HepG2 (cell line): ENCODE measurements around the gene SEZ6L. TPM values are rescaled to one million over a fixed set of nuclear protein-coding genes. Genes with fewer than 3 reads are reported as not detected.

Source experiments
- ATAC-seq: fragments of 200-7000 bp; cut with Tn5 transposase; 3 replicates; pipeline ENCODE4 v1.9.1; 2020; ENCODE audit warnings: mild to moderate bottlenecking, moderate library complexity
- BruUV-seq: library from RNA; stranded (reverse); fragments of 400-500 nt; replicated peaks from 2 replicates; lab custom pipeline; 2021; lab: Mats Ljungman, UMichigan
- CTCF ChIA-PET: fragments of 300-600 bp; formaldehyde crosslinking; extraction: SDS; loops from one replicate; lab custom pipeline; 2021; ENCODE audit warnings: low total read pairs, inconsistent platforms, low intra/inter-chr PET ratio; lab: Yijun Ruan, JAX
- POLR2A ChIA-PET: fragments of 350-600 bp; sonication (Branson Sonifier 250); formaldehyde crosslinking; loops from one replicate; lab custom pipeline; 2020; ENCODE audit warnings: antibody characterized with exemption, inconsistent platforms; lab: Yijun Ruan, JAX
- DNase-seq: peaks from one replicate; pipeline ENCODE4 v3.0.0-alpha.2; 2015; ENCODE audit warnings: low spot score
- FAIRE-seq: peaks from 3 replicates; lab custom pipeline; 2011; peaks lifted over from hg19 to GRCh38; lab: Jason Lieb, UNC
- H2AFZ ChIP-seq: one replicate; pipeline ENCODE4 v1.6.1; 2011; ENCODE audit warnings: low read length, inconsistent platforms
- H3K27ac ChIP-seq: fragments of 300-600 bp; 3 replicates; pipeline ENCODE4 v1.8.0; 2011; ENCODE audit warnings: mixed run types, mild to moderate bottlenecking, mixed read lengths, low read length, inconsistent platforms; ENCODE audit not compliant: insufficient read depth; ENCODE audit errors: extremely low read length
- H3K27me3 ChIP-seq, 2 experiments: fragments of 200-600 bp in 1 of 2; 2 replicates in 1 of 2; 3 replicates in 1 of 2; pipeline versions ENCODE4 v1.6.0 to v1.8.0; 2011; ENCODE audit warnings: low read length in 2 of 2, mild to moderate bottlenecking in 2 of 2, moderate library complexity in 2 of 2, inconsistent platforms in 1 of 2; ENCODE audit not compliant: insufficient read depth in 2 of 2, control insufficient read depth in 1 of 2
- H3K36me3 ChIP-seq, 2 experiments: fragments of 200-600 bp in 1 of 2; replicated peaks in 1 of 2; 2 replicates in 1 of 2; 3 replicates in 1 of 2; pipeline versions ENCODE4 v1.5.1 to v1.8.0; 2011; ENCODE audit warnings: low read length in 2 of 2, inconsistent platforms in 1 of 2; ENCODE audit not compliant: insufficient read depth in 2 of 2, control insufficient read depth in 1 of 2
- H3K4me1 ChIP-seq: 2 replicates; pipeline ENCODE4 v1.5.1; 2012; ENCODE audit warnings: low read length, inconsistent platforms; ENCODE audit not compliant: insufficient read depth
- H3K4me2 ChIP-seq: 2 replicates; pipeline ENCODE4 v1.6.0; 2011; ENCODE audit warnings: low read depth, low read length, inconsistent platforms
- H3K4me3 ChIP-seq, 3 experiments: fragments of 200-600 bp in 1 of 3; sonication (generic), shearing (Covaris generic) in 1 of 3; replicated peaks in 1 of 3; 2 replicates each; pipeline ENCODE4 v1.5.1; 2011 to 2016; ENCODE audit warnings: low read length in 3 of 3, inconsistent platforms in 2 of 3, low read depth in 2 of 3, mild to moderate bottlenecking in 2 of 3, control low read depth in 1 of 3, mixed read lengths in 1 of 3; ENCODE audit not compliant: insufficient read depth in 1 of 3
- H3K79me2 ChIP-seq: one replicate; pipeline ENCODE4 v1.6.1; 2011; ENCODE audit warnings: low read length, inconsistent platforms; ENCODE audit not compliant: insufficient read depth
- H3K9ac ChIP-seq: 2 replicates; pipeline ENCODE4 v1.6.0; 2011; ENCODE audit warnings: mild to moderate bottlenecking, low read depth, low read length, inconsistent platforms; ENCODE audit not compliant: insufficient read depth
- H3K9me3 ChIP-seq: 2 replicates; pipeline ENCODE4 v1.5.1; 2012; ENCODE audit warnings: mild to moderate bottlenecking, low read length
- H4K20me1 ChIP-seq: 2 replicates; pipeline ENCODE4 v1.6.0; 2011; ENCODE audit warnings: inconsistent platforms, mild to moderate bottlenecking, low read length, moderate library complexity; ENCODE audit not compliant: insufficient read depth
- HCFC1 ChIP-seq: fragments of 150-350 bp; IDR thresholded peaks from 2 replicates; pipeline ENCODE4 v1.6.1; 2014; ENCODE audit warnings: low read depth, low read length
- NFE2 ChIP-seq: sonication (generic); formaldehyde crosslinking; IDR thresholded peaks from 2 replicates; pipeline ENCODE4 v1.4.0; 2020; ENCODE audit warnings: missing genetic modification reagents
- NKX3-1 ChIP-seq: sonication (generic); formaldehyde crosslinking; IDR thresholded peaks from 2 replicates; pipeline ENCODE4 v1.5.0; 2020; ENCODE audit warnings: missing genetic modification reagents
- PCBP2 ChIP-seq: fragments of 200-400 bp; formaldehyde crosslinking; optimal IDR thresholded peaks from 2 replicates; pipeline ENCODE3; 2018; ENCODE audit warnings: low read length, low read depth; ENCODE audit not compliant: poor library complexity, severe bottlenecking
- ZBTB40 ChIP-seq, 2 experiments: fragments of 450-650 bp in 1 of 2; sonication (generic) in 1 of 2; formaldehyde crosslinking in 1 of 2; IDR thresholded peaks; 2 replicates each; pipeline versions ENCODE4 v1.6.1 to v1.8.0; 2016 to 2022; ENCODE audit warnings: antibody characterized with exemption in 1 of 2, mild to moderate bottlenecking in 1 of 2, missing genetic modification reagents in 1 of 2
- ZMAT3 ChIP-seq: sonication (generic); formaldehyde crosslinking; conservative IDR thresholded peaks from 2 replicates; pipeline ENCODE4 v1.7.0; 2021; ENCODE audit warnings: missing genetic modification reagents
- ZNF260 ChIP-seq: sonication (generic); formaldehyde crosslinking; IDR thresholded peaks from 2 replicates; pipeline ENCODE4 v1.4.0; 2020; ENCODE audit warnings: missing genetic modification reagents, low read depth, mild to moderate bottlenecking, borderline replicate concordance
- ZNF44 ChIP-seq: sonication (generic); formaldehyde crosslinking; IDR thresholded peaks from 2 replicates; pipeline ENCODE4 v1.5.1; 2020; ENCODE audit warnings: mild to moderate bottlenecking, missing genetic modification reagents
- ZNF496 ChIP-seq: sonication (generic); formaldehyde crosslinking; IDR thresholded peaks from 2 replicates; pipeline ENCODE4 v1.8.1; 2023; ENCODE audit warnings: mild to moderate bottlenecking, moderate library complexity, missing genetic modification reagents; ENCODE audit not compliant: insufficient replicate concordance
- ZNF776 ChIP-seq: sonication (generic); formaldehyde crosslinking; IDR thresholded peaks from 2 replicates; pipeline ENCODE4 v1.4.0; 2020; ENCODE audit warnings: mild to moderate bottlenecking, missing genetic modification reagents
- ZSCAN29 ChIP-seq: sonication (generic); formaldehyde crosslinking; conservative IDR thresholded peaks from 2 replicates; pipeline ENCODE4 v1.4.0; 2020; ENCODE audit warnings: mild to moderate bottlenecking, missing genetic modification reagents
- WGBS: methylation state at CpG from one replicate; pipeline ENCODE4 v1.1.6; 2017; ENCODE audit warnings: low lambda C conversion rate; 5-methylcytosine and 5-hydroxymethylcytosine counted together
- in situ Hi-C: cut with HindIII; loops from 2 replicates; pipeline ENCODE4 v1.10.0; 2017; ENCODE audit warnings: low pct_unique_long_range_greater_than_20kb; ENCODE audit not compliant: extremely low pct_ligation_motif_present
- intact Hi-C: fragments of 100-400 bp; cut with micrococcal nuclease; formaldehyde crosslinking; loops from one replicate; pipeline ENCODE4 v1.10.0; 2022; ENCODE audit not compliant: unreplicated experiment
- polyA plus RNA-seq, 8 experiments: library from polyadenylated mRNA; depleted of rRNA in 3 of 8; stranded (reverse) in 7 of 8; unstranded in 1 of 8; fragments of >200 nt; fragmentation: Illumina TruSeq in 4 of 8; extraction: Trizol in 4 of 8; gene quantifications; 2 replicates each; pipeline versions ENCODE4 v1.2.1 to v1.2.3, GENCODE V29; 2011 to 2016; ENCODE audit warnings: low read depth in 4 of 8, missing spikeins in 1 of 8, mixed read lengths in 1 of 8; ENCODE audit not compliant: insufficient read depth in 1 of 8
- total RNA-seq, 5 experiments: library from RNA; depleted of rRNA; stranded (reverse); fragments of >200 nt; fragmentation: Illumina TruSeq; extraction: Trizol; gene quantifications; 2 replicates each; pipeline ENCODE4 v1.2.3, GENCODE V29; 2016; ENCODE audit warnings: low read depth in 1 of 5

Gene SEZ6L
- total and polyA plus RNA-seq, 2 of the 13 experiments (the other 11 are each of a cell fraction or from before 2014, with no cell fraction given), result not detected

DNA sequence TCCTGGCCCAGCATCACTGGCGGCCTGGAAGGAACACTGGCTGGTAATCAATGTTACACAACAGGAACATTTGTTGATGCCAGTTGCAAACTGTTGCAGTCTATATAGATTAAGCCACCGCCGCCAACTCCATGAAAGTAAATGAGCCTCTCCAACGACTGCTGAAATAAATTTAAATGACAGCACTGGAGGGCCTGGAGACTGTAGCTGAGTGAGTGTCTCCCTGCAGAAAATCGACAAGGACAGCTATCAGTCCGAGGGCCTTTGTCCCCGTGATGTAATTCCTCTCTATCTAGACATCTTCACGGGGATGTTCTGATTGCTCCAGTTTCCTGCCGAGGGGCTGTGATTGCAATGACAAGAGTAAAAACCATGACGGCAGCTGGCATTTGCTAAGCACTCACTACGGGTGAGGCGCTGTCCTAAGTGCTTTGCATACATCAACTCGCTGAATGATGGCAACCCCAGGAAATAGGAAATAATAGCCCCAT lies 120.4 kb downstream of the SEZ6L start:
- POLR2A ChIA-PET, result no interaction called here
- in situ Hi-C loops (no loop called here), intact Hi-C loops (no loop called here)
- FAIRE-seq (no peak), ATAC-seq (no peak), DNase-seq (no peak)
- CTCF ChIA-PET, result no interaction called here
- H3K4me2 ChIP-seq, result no peak overlapping the region
- H3K9me3 ChIP-seq, result no peaks in the 10 kb centered on the region
- H3K79me2 ChIP-seq, result no peaks in the 10 kb centered on the region
- no peaks in the 10 kb centered on the region for H3K4me1 ChIP-seq
- no TSS peak for BruUV-seq
- no peak overlapping the region for H3K4me3 ChIP-seq
- H3K27ac ChIP-seq, result no peak overlapping the region
- H2AFZ ChIP-seq, result no peak overlapping the region
- WGBS, result 5% methylated on average over 6 of the region's 13 CpGs
- H3K9ac ChIP-seq, result no peak overlapping the region
- no peaks in the 10 kb centered on the region for H3K36me3 ChIP-seq
- peaks cover 0 to 15% of the 10 kb centered on the region in 2 experiments; a peak in 2 of 5 replicates for H3K27me3 ChIP-seq
- H4K20me1 ChIP-seq, result no peaks in the 10 kb centered on the region; the same call in 1 of the 2 replicates
- no peak for TF ChIP-seq ZMAT3
- TF ChIP-seq ZNF496 (CRISPR knock-in tag), result no peak
- no peak for TF ChIP-seq NFE2 (CRISPR knock-in tag)
- no peak for TF ChIP-seq ZNF44 (CRISPR knock-in tag)
- no peak for TF ChIP-seq ZBTB40 (IDR thresholded peaks at IDR 0.05)
- no peak for TF ChIP-seq ZBTB40 (CRISPR knock-in tag; IDR thresholded peaks at IDR 0.05)
- TF ChIP-seq HCFC1, result no peak
- no peak for TF ChIP-seq ZSCAN29 (CRISPR knock-in tag)
- no peak for TF ChIP-seq ZNF776 (CRISPR knock-in tag)
- TF ChIP-seq PCBP2, result no peak
- TF ChIP-seq ZNF260, result no peak
- no peak for TF ChIP-seq NKX3-1 (CRISPR knock-in tag)
